C1 segment of cervical spinal cord (tissue), 14 donors: ENCODE results near the gene BACH1.
A peak's percentile ranks its signal among the peaks of the same experiment; 100 is the strongest.

Source experiments
- DNase-seq, 14 donors: peaks; one replicate each; lab custom pipeline; 2025; lab: John Stamatoyannopoulos, UW

Gene BACH1

GRCh38 chr21:29293495-29293894 lies 5.2 kb upstream of the BACH1 start:
- no peak for DNase-seq

GRCh38 chr21:29295066-29295650 lies 3.6 kb upstream of the BACH1 start:
- no peak for DNase-seq

- DNase-seq = no peak
These were observed 2.3 kb upstream of the BACH1 start for GRCh38 chr21:29296446-29296845.

GRCh38 chr21:29297483-29298347 lies 1.0 kb upstream of the BACH1 start:
- peak in 2 of 14 donors; percentile 30 to 58 for DNase-seq

- DNase-seq = peak in 9 of 14 donors; percentile 34 to 77 (median 49)
These were observed 559 bp downstream of the BACH1 start for GRCh38 chr21:29299046-29299915.

- peak in 7 of 14 donors; percentile 2 to 38 (median 22) for DNase-seq
These were observed 1.4 kb downstream of the BACH1 start for GRCh38 chr21:29299916-29300806.

GRCh38 chr21:29300807-29301138 lies 2.1 kb downstream of the BACH1 start:
- no peak for DNase-seq

GRCh38 chr21:29301691-29302090 lies 3.0 kb downstream of the BACH1 start:
- DNase-seq = no peak

- DNase-seq = no peak
These were observed 3.7 kb downstream of the BACH1 start for GRCh38 chr21:29302359-29302875.

- DNase-seq = no peak
These were observed 4.6 kb downstream of the BACH1 start for GRCh38 chr21:29303288-29303687.

GRCh38 chr21:29304597-29304996 lies 5.9 kb downstream of the BACH1 start:
- no peak for DNase-seq

- no peak for DNase-seq
These were observed 6.3 kb downstream of the BACH1 start for GRCh38 chr21:29305068-29305467.

- no peak for DNase-seq
These were observed 6.8 kb downstream of the BACH1 start for GRCh38 chr21:29305561-29305960.

GRCh38 chr21:29306920-29307319 lies 8.2 kb downstream of the BACH1 start:
- no peak for DNase-seq

GRCh38 chr21:29307718-29308455 lies 9.2 kb downstream of the BACH1 start:
- no peak for DNase-seq

GRCh38 chr21:29308456-29308783 lies 9.7 kb downstream of the BACH1 start:
- no peak for DNase-seq

GRCh38 chr21:29309703-29310102 lies 11.0 kb downstream of the BACH1 start:
- DNase-seq = no peak

- no peak for DNase-seq
These were observed 13.1 kb downstream of the BACH1 start for GRCh38 chr21:29311802-29312201.

- no peak for DNase-seq
These were observed 14.3 kb downstream of the BACH1 start for GRCh38 chr21:29312981-29313380.

- DNase-seq = no peak
These were observed 15.1 kb downstream of the BACH1 start for GRCh38 chr21:29313662-29314408.
